NCI-H774 (cell line): ENCODE data around the gene CLDND2.

Experiments used
- DNase-seq: peaks from one replicate; lab custom pipeline; 2025; lab: John Stamatoyannopoulos, UW

Gene CLDND2

GRCh38 chr19:51382004-51382403 lies 13.2 kb upstream of the CLDND2 start:
- DNase-seq, result no peak

DNA sequence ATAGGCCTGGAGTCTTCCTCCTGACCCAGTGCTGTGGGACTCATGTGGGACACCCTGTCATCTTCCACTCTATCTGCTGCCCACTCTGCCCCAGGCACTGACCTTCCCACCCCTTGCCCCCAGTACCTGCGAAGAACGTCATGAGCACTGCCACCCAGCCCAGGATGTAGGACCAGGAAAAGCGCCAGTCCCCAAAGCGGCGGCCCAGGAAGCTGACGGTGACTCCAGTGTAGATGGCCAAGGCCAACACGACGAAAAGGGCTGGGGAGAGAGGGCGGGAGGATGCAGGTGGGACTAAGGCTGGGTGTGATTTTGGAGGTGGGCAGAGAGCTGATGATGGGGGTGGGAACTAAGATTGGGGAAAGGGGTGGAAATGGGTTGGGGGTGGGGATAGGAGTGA lies 11.6 kb upstream of the CLDND2 start:
- no peak for DNase-seq

DNA sequence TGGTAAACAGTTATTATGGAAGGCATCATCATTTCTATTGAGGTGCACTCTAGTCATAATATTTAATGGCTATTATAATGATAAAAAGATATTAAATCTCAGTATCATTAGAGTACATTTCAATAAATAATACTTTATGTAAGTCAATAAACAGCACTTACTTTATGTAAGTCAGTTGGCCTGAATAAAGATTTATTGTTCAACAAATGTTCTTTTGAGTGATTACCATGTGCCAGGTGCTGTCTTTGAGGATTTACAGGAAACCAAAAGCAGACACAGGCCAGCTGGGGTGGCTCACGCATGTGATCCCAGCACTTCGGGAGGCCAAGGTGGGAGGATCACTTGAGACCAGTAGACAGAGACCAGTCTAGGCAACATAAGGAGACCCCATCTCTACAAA lies 8.6 kb upstream of the CLDND2 start:
- no peak for DNase-seq

DNA sequence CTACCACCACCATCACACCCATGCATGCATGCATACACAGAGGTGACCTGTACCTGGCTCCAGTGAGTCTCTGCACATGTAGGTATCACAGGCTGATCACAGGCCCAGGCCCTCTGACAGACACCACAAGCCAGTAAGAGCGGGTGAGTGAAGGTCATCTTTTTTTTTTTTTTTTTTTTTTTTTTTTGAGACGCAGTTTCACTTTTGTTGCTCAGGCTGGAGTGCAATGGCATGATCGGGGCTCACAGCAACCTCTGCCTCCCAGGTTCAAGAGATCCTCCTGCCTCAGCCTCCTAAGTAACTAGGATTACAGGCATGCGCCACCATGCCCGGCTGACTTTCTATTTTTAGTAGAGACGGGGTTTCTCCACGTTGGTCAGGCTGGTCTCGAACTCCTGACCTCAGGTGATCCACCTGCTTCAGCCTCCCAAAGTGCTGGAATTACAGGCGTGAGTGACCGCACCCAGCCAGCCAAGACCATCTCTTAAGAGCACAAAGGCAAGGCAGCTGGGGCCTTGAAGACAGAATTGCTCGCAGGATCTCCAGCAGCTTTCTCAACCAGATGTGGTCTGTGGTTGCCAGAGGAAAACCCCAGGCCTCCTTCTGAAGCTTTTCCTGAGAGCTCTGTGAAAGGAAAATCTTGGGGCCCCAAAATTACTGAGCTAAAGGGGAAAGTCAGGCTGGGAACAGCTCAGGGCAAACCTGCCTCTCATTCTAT lies 6.9 kb upstream of the CLDND2 start:
- no peak for DNase-seq

DNA sequence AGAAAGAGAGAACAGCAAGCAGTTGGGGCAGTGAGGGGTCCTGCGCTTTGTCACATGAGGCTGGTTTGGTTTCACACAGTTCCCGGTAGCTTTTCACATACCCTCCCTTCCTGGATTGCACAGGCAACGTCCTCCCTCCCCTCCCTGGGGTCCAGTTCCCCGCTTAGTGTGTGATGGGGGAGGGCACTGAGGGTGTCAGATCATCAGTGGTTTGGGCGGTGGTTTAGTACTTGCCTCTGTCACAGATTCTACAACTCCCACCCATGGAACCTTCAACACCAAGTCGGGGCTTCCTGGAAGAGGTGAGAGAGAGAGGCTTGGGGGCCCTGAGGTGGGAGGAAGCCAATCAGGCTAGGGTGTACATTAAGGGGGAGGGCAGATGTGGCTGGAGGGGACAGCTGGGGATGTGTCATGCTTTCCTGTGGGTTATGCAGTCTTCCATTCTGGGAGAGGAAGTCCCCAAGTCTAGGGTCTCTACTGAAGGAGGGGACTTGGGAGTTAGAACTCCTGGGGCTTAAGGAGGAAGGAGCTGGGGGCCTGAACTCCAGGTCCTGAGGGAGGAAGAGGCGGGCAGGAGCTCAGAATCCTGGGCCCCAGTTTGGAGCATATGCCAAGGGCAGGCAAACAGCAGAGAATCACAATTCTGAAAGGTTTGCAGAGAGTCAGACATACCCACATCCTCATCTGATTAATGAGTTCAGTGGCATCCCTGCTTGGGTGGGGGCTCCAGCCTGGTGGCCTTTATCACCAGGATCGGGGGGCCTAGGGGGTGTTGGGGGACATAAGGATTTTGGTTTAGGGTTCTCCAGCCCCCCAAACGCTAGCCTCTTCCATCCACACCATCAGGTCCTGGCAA lies 4.1 kb upstream of the CLDND2 start, which contains the start of gene NKG7:
NKG7 (minus strand) TSS at position 6 of the 856 bp plus-strand sequence. CDS start 119 bp downstream, outside the sequence.
- DNase-seq, result no peak

- no peak for DNase-seq
These were observed 3.3 kb upstream of the CLDND2 start for GRCh38 chr19:51372021-51372648.

DNA sequence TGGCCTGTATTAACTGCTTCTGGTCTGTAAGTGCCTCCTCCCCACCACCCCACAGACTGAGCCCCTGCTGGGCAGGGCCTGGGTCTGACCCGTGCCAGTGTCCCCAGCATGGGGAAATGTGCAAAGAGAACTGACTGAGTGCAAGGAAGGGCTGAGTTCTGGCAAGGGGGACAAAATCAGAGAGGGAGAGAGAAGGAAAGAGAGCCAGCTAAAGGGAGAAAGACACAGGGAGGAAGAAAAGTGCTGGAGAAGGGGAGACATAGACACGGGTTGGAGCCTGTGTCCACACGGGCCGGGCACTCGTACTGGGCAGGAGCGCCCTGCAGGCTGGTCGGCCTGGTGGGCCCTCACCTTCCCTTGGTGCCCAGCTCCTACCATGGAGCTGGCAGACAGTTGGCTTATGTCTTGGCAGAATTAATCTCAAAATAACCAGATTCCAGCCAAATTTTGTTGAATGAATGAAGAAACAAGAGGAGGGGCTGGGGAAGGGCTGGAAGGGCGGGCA lies 2.4 kb upstream of the CLDND2 start:
- DNase-seq, result no peak

GRCh38 chr19:51370230-51370629 lies 1.4 kb upstream of the CLDND2 start:
- DNase-seq, result no peak

GRCh38 chr19:51367565-51368365 lies 1.0 kb downstream of the CLDND2 start:
- DNase-seq, result peak; percentile 91

DNA sequence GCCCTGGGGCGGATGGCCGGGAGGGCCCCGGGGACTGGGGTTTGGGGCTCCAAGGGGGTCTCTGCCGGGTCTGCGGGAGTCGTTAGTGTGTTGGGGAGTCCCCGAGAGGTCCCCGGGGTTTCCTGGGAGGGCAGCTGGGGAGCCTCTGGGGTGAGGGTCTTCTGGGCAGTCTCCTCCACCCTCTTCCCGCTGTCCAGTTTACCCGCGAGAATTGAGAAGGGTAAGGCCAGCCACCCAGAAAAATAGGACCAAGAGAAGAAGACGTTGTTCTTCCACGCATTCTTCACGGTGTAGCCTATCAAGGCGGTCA lies 1.6 kb downstream of the CLDND2 start:
- DNase-seq, result no peak

DNA sequence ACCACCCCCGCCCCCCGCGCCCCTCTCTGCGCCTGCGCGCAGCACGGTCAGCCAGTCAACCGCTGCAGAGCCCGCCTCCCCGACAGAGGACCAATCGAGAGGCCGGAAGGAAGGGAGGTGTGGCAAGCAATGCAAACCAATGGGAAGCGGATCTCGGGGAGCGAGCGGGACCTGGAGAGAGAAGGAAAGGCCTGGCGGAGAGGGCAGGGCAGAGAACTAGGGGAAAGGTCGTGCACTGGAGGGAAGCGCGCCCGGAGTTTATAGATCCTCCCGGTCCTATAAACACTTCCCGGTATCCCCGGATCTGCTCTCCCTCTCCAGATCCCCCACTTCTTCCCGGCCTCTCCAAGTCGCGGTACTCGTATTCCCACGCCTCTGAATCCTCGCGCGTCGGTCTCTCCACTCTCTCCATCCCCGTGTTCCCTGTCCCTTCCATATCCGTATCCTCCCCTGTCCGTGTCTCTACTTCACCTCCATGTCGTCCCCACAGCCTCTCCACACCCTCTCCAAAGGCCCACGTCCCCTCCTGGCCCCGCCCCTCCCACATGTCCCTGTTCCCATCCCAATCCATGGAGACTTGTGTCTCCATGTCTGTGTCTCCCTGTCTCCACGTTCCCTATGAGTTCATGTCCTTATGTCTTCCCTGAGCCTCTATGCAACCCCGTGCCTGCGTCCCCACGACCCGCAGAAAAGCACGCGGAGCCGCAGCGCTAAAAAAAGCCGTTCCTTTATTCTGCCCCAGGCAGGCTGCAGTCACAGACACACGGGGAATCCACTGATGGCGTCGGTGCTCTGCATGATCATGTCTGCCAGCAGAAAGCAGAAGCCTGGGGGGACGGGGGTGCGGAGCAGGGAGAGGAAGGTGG lies 2.2 kb downstream of the CLDND2 start:
- peak; percentile 97 for DNase-seq

- DNase-seq, result no peak
These were observed 2.8 kb downstream of the CLDND2 start, which contains the start of gene ETFB for GRCh38 chr19:51365965-51366388. Gene ETFB (minus strand): TSS chr19:51366388. CDS start chr19:51366326, 62 bp downstream.

GRCh38 chr19:51365211-51365964 lies 3.4 kb downstream of the CLDND2 start:
- DNase-seq, result no peak

DNA sequence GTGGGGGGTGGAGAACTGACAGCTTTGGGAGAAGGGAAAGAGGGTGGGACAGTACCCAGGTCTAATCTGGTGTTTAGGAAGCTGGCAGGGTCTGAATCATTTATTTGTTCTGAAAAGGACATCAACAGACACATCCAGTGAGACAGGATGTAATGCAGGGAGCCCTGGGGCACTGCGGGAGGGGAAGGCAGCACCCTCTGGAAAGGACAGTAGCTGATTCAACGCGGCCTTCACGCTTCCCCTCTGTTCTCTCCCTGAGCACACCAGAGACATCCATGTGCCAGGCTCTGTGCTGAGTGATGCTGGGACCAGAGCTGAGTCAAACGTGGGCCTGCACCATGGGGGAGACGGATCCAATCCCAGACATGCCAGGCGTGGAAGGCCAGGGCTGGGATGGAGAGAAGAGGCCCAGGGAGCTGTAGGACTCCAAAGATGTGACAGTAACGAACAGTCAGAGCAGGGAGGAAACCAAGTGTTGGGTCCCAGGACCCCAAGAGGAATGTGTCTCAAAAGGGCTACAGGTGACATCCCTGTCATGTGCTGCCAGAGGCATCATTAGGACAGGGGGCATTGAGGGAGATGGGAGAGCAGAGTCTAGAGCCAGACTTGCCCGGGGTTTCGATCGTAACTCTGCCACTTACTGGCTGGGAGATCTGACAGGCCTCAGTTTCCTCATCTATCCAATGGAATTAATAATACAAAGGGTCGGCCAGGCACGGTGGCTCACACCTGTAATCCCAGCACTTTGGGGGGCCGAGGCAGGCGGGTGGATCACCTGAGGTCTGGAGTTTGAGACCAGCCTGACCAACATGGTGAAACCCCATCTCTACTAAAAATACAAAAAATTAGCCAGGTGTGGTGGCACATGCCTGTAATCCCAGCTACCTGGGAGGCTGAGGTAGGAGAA lies 4.3 kb downstream of the CLDND2 start:
- DNase-seq, result no peak

GRCh38 chr19:51361239-51361638 lies 7.6 kb downstream of the CLDND2 start:
- DNase-seq, result no peak

DNA sequence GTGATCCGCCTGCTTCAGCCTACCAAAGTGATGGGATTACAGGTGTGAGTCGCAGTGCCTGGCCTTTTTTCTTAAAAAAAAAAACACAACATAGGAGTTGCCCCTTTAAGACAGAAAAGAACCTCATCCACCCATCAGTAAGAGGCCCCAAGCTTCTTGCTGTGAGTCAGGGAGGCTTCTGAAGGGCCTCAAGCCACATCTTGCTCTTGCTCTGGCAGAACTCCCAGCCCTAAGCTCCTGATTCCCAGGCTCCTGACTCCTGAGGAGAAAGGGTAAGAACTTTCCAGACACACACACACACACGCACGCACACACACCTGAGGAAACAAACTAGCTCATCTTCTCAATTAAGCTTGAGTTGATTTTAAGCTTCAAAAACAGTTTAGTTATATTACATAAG lies 9.5 kb downstream of the CLDND2 start:
- no peak for DNase-seq

- DNase-seq, result no peak
These were observed 10.9 kb downstream of the CLDND2 start for GRCh38 chr19:51357952-51358351.

- DNase-seq, result no peak
These were observed 12.5 kb downstream of the CLDND2 start for GRCh38 chr19:51356159-51356801.
